ENCODE measurements around the gene RFPL3.
"Not testable (repeated sequence)": the region's sequence is repeated elsewhere in the genome, so short reads cannot be mapped to it uniquely, and the experiment has no call there.

Gene RFPL3

DNA sequence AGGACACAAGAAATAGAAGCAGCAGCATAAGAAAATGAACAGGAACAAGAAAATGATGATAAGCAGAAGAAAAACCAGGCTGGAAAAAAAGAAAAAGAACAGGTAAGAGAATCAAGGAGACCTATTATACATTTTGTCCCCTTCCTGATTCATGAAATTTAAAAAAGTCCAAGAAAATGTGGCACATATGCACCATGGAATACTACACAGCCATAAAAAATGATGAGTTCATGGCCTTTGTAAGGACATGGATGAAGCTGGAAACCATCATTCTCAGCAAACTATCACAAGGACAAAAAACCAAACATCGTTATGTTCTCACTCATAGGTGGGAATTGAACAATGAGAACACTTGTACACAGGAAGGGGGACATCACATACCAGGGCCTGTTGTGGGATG is 5.8 kb upstream of the RFPL3 start:
- not testable (repeated sequence) for H3K9ac ChIP-seq (ENCODE audit: low read depth in 1 of 2, low read length in 2 of 2); H3K27ac ChIP-seq (ENCODE audit: low read depth, low read length); H3K36me3 ChIP-seq (ENCODE audit: control insufficient read depth in 1 of 2, insufficient read depth in 2 of 2, low read length in 2 of 2); H3K4me3 ChIP-seq (ENCODE audit: low read depth in 1 of 2, low read length in 2 of 2); H3K9me3 ChIP-seq (ENCODE audit: control insufficient read depth in 1 of 2, low read length in 2 of 2); H3K4me1 ChIP-seq (ENCODE audit: control insufficient read depth in 1 of 2, insufficient read depth in 2 of 2, low read length in 2 of 2); H3K27me3 ChIP-seq (ENCODE audit: control insufficient read depth in 1 of 2, insufficient read depth in 2 of 2, low read length in 2 of 2)

- Histone ChIP-seq H3K9ac (ENCODE audit: low read depth in 1 of 2, low read length in 2 of 2) (no peak overlapping the region), H3K4me1 (ENCODE audit: control insufficient read depth in 1 of 2, insufficient read depth in 2 of 2, low read length in 2 of 2) (peaks cover 0 to 6% of the 10 kb centered on the region in 2 donors), H3K4me3 (ENCODE audit: low read depth in 1 of 2, low read length in 2 of 2) (no peak overlapping the region), H3K36me3 (ENCODE audit: control insufficient read depth in 1 of 2, insufficient read depth in 2 of 2, low read length in 2 of 2) (no peaks in the 10 kb centered on the region), H3K9me3 (ENCODE audit: control insufficient read depth in 1 of 2, low read length in 2 of 2) (no peaks in the 10 kb centered on the region), H3K27me3 (ENCODE audit: control insufficient read depth in 1 of 2, insufficient read depth in 2 of 2, low read length in 2 of 2) (no peaks in the 10 kb centered on the region), H3K27ac (ENCODE audit: low read depth, low read length) (no peak overlapping the region)
These were observed 5.0 kb upstream of the RFPL3 start for GRCh38 chr22:32352681-32353080.

- Histone ChIP-seq H3K4me3 (ENCODE audit: low read depth in 1 of 2, low read length in 2 of 2) (no peak overlapping the region), H3K4me1 (ENCODE audit: control insufficient read depth in 1 of 2, insufficient read depth in 2 of 2, low read length in 2 of 2) (peaks cover 0 to under 1% of the 10 kb centered on the region in 2 donors), H3K27ac (ENCODE audit: low read depth, low read length) (no peak overlapping the region), H3K9me3 (ENCODE audit: control insufficient read depth in 1 of 2, low read length in 2 of 2) (no peaks in the 10 kb centered on the region), H3K36me3 (ENCODE audit: control insufficient read depth in 1 of 2, insufficient read depth in 2 of 2, low read length in 2 of 2) (no peaks in the 10 kb centered on the region), H3K27me3 (ENCODE audit: control insufficient read depth in 1 of 2, insufficient read depth in 2 of 2, low read length in 2 of 2) (no peaks in the 10 kb centered on the region), H3K9ac (ENCODE audit: low read depth in 1 of 2, low read length in 2 of 2) (no peak overlapping the region)
These were observed 4.4 kb upstream of the RFPL3 start for GRCh38 chr22:32353292-32353691.

GRCh38 chr22:32353840-32354239 is 3.8 kb upstream of the RFPL3 start:
- no peaks in the 10 kb centered on the region for H3K9me3 ChIP-seq (ENCODE audit: control insufficient read depth in 1 of 2, low read length in 2 of 2)
- no peaks in the 10 kb centered on the region for H3K4me1 ChIP-seq (ENCODE audit: control insufficient read depth in 1 of 2, insufficient read depth in 2 of 2, low read length in 2 of 2)
- H3K9ac ChIP-seq (ENCODE audit: low read depth in 1 of 2, low read length in 2 of 2) = no peak overlapping the region
- no peaks in the 10 kb centered on the region for H3K36me3 ChIP-seq (ENCODE audit: control insufficient read depth in 1 of 2, insufficient read depth in 2 of 2, low read length in 2 of 2)
- H3K27me3 ChIP-seq (ENCODE audit: control insufficient read depth in 1 of 2, insufficient read depth in 2 of 2, low read length in 2 of 2) = no peaks in the 10 kb centered on the region
- H3K27ac ChIP-seq (ENCODE audit: low read depth, low read length) = no peak overlapping the region
- no peak overlapping the region for H3K4me3 ChIP-seq (ENCODE audit: low read depth in 1 of 2, low read length in 2 of 2)

DNA sequence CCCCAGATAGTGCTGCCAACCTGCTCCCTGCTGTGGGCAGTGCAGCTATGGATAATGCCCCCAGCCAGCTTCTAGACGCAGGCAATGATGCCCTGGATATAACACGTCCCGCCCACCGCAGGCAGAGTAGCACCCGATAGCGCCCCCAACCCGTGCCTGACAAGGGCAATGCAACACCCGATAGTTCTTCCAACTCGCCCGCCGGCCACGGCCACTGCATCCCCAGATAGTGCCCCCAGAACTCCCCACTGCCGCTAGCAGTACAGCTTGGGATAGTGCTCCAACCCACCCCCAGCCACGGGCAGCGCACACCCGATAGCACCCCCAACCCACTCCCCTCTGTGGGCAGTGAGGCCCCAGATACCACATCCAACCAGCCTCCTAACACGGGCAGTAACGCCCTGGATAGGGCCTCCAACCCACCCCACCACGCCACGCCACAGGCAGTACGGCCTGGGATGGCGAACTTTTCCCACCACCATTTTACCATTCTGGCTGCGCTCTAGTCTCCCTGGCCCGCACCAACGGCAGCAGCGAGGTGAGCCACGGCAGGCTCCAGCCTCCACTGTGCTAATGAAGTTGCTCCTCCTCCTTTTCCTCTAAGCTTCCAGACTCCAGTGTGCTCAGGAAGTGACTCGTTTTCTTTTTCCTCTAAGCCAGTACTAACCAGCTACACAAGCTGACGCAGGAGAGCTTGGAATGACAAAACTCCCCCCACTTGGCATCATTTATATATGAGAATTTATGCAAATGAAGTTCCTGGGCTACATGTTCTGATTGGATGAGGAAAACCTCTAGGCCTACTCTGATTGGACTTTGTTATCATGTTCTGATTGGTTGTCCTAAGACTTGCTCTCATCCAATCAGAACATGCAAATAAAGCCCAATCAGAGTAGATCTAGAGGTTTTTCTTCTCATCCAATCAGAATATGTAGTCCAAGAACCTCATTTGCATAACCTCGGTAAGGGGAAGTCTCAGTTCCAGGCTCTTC is 3.0 kb upstream of the RFPL3 start:
- Histone ChIP-seq H3K4me3 (ENCODE audit: low read depth in 1 of 2, low read length in 2 of 2) (no peak overlapping the region), H3K9ac (ENCODE audit: low read depth in 1 of 2, low read length in 2 of 2) (no peak overlapping the region), H3K9me3 (ENCODE audit: control insufficient read depth in 1 of 2, low read length in 2 of 2) (no peaks in the 10 kb centered on the region), H3K27ac (ENCODE audit: low read depth, low read length) (no peak overlapping the region), H3K36me3 (ENCODE audit: control insufficient read depth in 1 of 2, insufficient read depth in 2 of 2, low read length in 2 of 2) (no peaks in the 10 kb centered on the region), H3K4me1 (ENCODE audit: control insufficient read depth in 1 of 2, insufficient read depth in 2 of 2, low read length in 2 of 2) (no peaks in the 10 kb centered on the region), H3K27me3 (ENCODE audit: control insufficient read depth in 1 of 2, insufficient read depth in 2 of 2, low read length in 2 of 2) (no peaks in the 10 kb centered on the region)

GRCh38 chr22:32355760-32356159 is 1.9 kb upstream of the RFPL3 start:
- H3K27me3 ChIP-seq (ENCODE audit: control insufficient read depth in 1 of 2, insufficient read depth in 2 of 2, low read length in 2 of 2) = no peaks in the 10 kb centered on the region
- no peaks in the 10 kb centered on the region for H3K36me3 ChIP-seq (ENCODE audit: control insufficient read depth in 1 of 2, insufficient read depth in 2 of 2, low read length in 2 of 2)
- H3K9ac ChIP-seq (ENCODE audit: low read depth in 1 of 2, low read length in 2 of 2) = no peak overlapping the region
- H3K4me1 ChIP-seq (ENCODE audit: control insufficient read depth in 1 of 2, insufficient read depth in 2 of 2, low read length in 2 of 2) = no peaks in the 10 kb centered on the region
- no peak overlapping the region for H3K4me3 ChIP-seq (ENCODE audit: low read depth in 1 of 2, low read length in 2 of 2)
- no peak overlapping the region for H3K27ac ChIP-seq (ENCODE audit: low read depth, low read length)
- H3K9me3 ChIP-seq (ENCODE audit: control insufficient read depth in 1 of 2, low read length in 2 of 2) = no peaks in the 10 kb centered on the region

- not testable (repeated sequence) for H3K27ac ChIP-seq (ENCODE audit: low read depth, low read length); H3K4me3 ChIP-seq (ENCODE audit: low read depth in 1 of 2, low read length in 2 of 2); H3K9ac ChIP-seq (ENCODE audit: low read depth in 1 of 2, low read length in 2 of 2); H3K4me1 ChIP-seq (ENCODE audit: control insufficient read depth in 1 of 2, insufficient read depth in 2 of 2, low read length in 2 of 2); H3K36me3 ChIP-seq (ENCODE audit: control insufficient read depth in 1 of 2, insufficient read depth in 2 of 2, low read length in 2 of 2); H3K27me3 ChIP-seq (ENCODE audit: control insufficient read depth in 1 of 2, insufficient read depth in 2 of 2, low read length in 2 of 2); H3K9me3 ChIP-seq (ENCODE audit: control insufficient read depth in 1 of 2, low read length in 2 of 2)
These were observed 2.4 kb downstream of the RFPL3 start for GRCh38 chr22:32360096-32360495.

DNA sequence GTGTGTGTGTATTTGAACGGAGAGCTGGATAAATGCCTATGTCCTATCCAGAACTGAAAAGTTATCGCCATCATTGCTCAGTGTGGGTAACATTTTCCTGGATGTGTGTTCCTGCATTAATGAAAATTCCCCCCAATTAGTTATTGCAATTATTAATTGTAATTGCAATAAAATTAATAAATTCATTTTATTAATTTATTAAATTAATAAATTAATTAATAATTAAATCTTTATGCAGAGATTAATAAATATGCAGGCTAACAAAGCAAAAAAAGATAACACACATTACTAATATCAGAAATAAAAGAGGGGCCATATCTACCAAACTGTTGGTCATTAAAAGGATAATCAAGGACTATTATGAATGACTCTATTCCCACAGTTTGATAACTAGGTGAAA is 3.6 kb downstream of the RFPL3 start:
- H3K9me3 ChIP-seq (ENCODE audit: control insufficient read depth in 1 of 2, low read length in 2 of 2) = no peaks in the 10 kb centered on the region
- H3K9ac ChIP-seq (ENCODE audit: low read depth in 1 of 2, low read length in 2 of 2) = no peak overlapping the region
- H3K4me1 ChIP-seq (ENCODE audit: control insufficient read depth in 1 of 2, insufficient read depth in 2 of 2, low read length in 2 of 2) = peaks cover 5 to 6% of the 10 kb centered on the region in 2 donors
- no peak overlapping the region for H3K4me3 ChIP-seq (ENCODE audit: low read depth in 1 of 2, low read length in 2 of 2)
- H3K36me3 ChIP-seq (ENCODE audit: control insufficient read depth in 1 of 2, insufficient read depth in 2 of 2, low read length in 2 of 2) = no peaks in the 10 kb centered on the region
- no peaks in the 10 kb centered on the region for H3K27me3 ChIP-seq (ENCODE audit: control insufficient read depth in 1 of 2, insufficient read depth in 2 of 2, low read length in 2 of 2)
- no peak overlapping the region for H3K27ac ChIP-seq (ENCODE audit: low read depth, low read length)

DNA sequence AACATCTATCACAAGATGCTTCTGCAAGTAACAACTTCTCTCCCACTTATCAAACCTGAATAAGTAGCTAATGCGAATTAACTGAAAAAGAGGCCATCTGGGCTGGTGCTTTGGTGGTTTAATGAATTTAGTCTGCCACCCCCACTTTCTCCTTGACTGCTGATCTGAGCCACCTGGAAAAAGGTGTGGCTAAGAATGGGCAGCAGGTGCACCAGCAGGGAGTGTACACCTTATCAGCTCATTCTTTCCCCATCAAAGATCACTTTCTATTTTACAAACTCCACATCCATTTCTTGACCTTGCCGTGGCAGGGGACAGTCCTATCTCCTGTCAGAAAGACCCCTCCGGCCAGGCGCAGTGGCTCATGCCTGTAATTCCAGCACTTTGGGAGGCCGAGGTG is 6.5 kb downstream of the RFPL3 start:
- H3K27ac ChIP-seq (ENCODE audit: low read depth, low read length) = no peak overlapping the region
- H3K4me3 ChIP-seq (ENCODE audit: low read depth in 1 of 2, low read length in 2 of 2) = peak overlapping the region in 1 of 2 donors; percentile 40
- H3K9ac ChIP-seq (ENCODE audit: low read depth in 1 of 2, low read length in 2 of 2) = peak overlapping the region in 1 of 2 donors; percentile 18

DNA sequence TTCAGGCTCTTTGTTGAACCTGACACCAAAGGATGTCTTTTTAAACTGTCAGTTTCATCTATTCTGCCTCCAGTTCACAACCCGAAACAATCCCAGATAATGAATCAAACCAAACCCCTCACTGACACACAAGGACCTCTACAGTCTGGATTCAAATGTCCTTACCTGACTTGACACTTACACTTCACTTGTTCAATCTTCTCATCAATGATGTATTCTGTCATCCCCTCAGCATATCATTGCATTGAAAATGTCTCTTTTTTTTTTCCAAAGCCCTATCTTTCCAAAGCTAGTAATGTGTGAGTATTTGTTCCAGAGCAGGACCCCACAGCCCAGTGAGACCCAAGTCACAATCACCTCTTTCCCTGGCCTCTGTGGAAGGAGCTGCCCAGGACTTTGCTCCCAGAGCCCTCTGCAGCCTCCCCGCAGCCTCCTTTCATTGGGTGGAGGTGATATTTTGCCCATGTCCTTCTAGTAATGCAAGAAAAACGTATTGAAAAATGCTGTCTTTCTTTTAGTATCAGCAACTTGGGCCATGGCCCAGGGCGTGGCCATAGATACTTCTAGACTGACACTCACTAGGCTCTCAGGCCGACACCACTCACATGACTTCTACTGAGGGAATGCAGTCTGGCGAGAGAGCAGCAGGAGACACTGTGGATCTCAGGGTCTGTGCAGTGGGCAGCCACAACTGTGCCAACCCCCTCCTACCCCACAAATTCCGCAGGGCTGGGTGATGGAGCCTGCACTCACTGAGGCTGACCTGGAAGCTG is 18.2 kb downstream of the RFPL3 start:
- Histone ChIP-seq H3K9me3 (ENCODE audit: control insufficient read depth in 1 of 2, low read length in 2 of 2) (no peaks in the 10 kb centered on the region), H3K27me3 (ENCODE audit: control insufficient read depth in 1 of 2, insufficient read depth in 2 of 2, low read length in 2 of 2) (no peaks in the 10 kb centered on the region), H3K4me1 (ENCODE audit: control insufficient read depth in 1 of 2, insufficient read depth in 2 of 2, low read length in 2 of 2) (peaks cover 0 to 3% of the 10 kb centered on the region in 2 donors), H3K4me3 (ENCODE audit: low read depth in 1 of 2, low read length in 2 of 2) (no peak overlapping the region), H3K9ac (ENCODE audit: low read depth in 1 of 2, low read length in 2 of 2) (no peak overlapping the region), H3K36me3 (ENCODE audit: control insufficient read depth in 1 of 2, insufficient read depth in 2 of 2, low read length in 2 of 2) (no peaks in the 10 kb centered on the region), H3K27ac (ENCODE audit: low read depth, low read length) (no peak overlapping the region)

More for the DNA sequence above, 6.5 kb downstream of the RFPL3 start:
- H3K27me3 ChIP-seq (ENCODE audit: control insufficient read depth in 1 of 2, insufficient read depth in 2 of 2, low read length in 2 of 2) = no peaks in the 10 kb centered on the region
- peaks cover 5 to 6% of the 10 kb centered on the region in 2 donors for H3K4me1 ChIP-seq (ENCODE audit: control insufficient read depth in 1 of 2, insufficient read depth in 2 of 2, low read length in 2 of 2)
- H3K9me3 ChIP-seq (ENCODE audit: control insufficient read depth in 1 of 2, low read length in 2 of 2) = no peaks in the 10 kb centered on the region
- no peaks in the 10 kb centered on the region for H3K36me3 ChIP-seq (ENCODE audit: control insufficient read depth in 1 of 2, insufficient read depth in 2 of 2, low read length in 2 of 2)

Data from duodenal mucosa (tissue), 2 donors.